Neural crest cell (in vitro differentiated cells): Measurements from ENCODE around the gene TLR9. TPM values are rescaled to one million over a fixed set of nuclear protein-coding genes. Genes with fewer than 3 reads are reported as not detected.

ENCODE experiments used
- DNase-seq: peaks from one replicate; pipeline ENCODE4 v3.0.0; 2021; ENCODE audit warnings: low read depth, mixed read lengths, low spot score
- H3K27ac Mint-ChIP-seq: one replicate; pipeline ENCODE4 v1.8.0; 2021; ENCODE audit warnings: mild to moderate bottlenecking, mixed read lengths; ENCODE audit not compliant: unreplicated experiment
- H3K27me3 Mint-ChIP-seq: 2 replicates; pipeline ENCODE4 v1.8.0; 2021; ENCODE audit warnings: low read depth, mild to moderate bottlenecking, mixed read lengths
- H3K36me3 Mint-ChIP-seq: 2 replicates; pipeline ENCODE4 v1.8.0; 2021; ENCODE audit warnings: low read depth, mild to moderate bottlenecking, mixed read lengths
- H3K4me1 Mint-ChIP-seq: 2 replicates; pipeline ENCODE4 v1.8.0; 2021; ENCODE audit warnings: mixed read lengths
- H3K4me3 Mint-ChIP-seq: one replicate; pipeline ENCODE4 v1.8.0; 2021; ENCODE audit warnings: mild to moderate bottlenecking, mixed read lengths
- H3K9me3 Mint-ChIP-seq: 2 replicates; pipeline ENCODE4 v1.8.0; 2021; ENCODE audit warnings: mixed read lengths
- total RNA-seq: library from RNA; stranded (reverse); gene quantifications from 2 replicates; pipeline ENCODE4 v1.2.1, GENCODE V29; 2021
- TF ChIP-seq, protein P1 (sequence below): fragments of 200-600 bp; sonication (generic); conservative IDR thresholded peaks from 2 replicates; pipeline ENCODE4 v1.5.0; 2021; ENCODE audit warnings: antibody characterized with exemption, mild to moderate bottlenecking

TLR9 gene
- total RNA-seq, 1 donor from 2014 or later = not detected

DNA sequence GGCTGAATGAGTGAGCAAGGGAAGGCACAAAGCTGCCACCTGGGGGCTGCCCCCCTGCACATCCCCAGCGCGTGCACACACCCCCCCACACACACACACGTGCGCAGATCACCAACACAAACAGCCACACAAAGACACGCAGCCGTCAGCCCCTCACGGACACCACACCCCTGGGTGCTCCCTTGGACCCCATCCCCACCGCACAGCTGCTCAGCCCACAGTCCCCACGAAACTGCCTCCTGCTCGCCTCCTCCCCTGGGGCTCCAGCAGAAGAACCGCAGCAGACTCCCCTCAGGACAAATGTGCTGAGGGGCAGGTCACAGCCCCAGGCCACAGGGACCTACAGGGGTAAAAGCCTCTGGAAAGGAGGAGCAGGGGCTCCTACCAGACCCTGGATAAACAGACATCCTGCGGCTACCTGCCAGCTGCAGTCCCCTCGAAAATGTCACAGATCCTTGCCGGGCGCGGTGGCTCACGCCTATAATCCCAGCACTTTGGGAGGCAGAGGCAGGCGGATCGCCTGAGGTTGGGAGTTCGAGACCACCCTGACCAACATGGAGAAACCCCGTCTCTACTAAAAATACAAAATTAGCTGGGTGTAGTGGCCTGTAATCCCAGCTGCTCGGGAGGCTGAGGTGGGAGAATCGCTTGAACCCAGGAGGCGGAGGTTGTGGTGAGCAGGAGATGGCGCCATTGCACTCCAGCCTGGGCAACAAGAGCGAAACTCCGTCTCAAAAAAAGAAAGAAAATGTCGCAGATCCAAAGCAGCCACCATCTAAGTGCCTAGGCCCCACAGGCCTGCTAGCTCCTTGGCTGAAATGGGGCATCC lies 7.0 kb upstream of the TLR9 start:
- no peaks in the 10 kb centered on the region for H3K36me3 Mint-ChIP-seq
- H3K27me3 Mint-ChIP-seq = no peaks in the 10 kb centered on the region
- TF ChIP-seq, protein P1, sequence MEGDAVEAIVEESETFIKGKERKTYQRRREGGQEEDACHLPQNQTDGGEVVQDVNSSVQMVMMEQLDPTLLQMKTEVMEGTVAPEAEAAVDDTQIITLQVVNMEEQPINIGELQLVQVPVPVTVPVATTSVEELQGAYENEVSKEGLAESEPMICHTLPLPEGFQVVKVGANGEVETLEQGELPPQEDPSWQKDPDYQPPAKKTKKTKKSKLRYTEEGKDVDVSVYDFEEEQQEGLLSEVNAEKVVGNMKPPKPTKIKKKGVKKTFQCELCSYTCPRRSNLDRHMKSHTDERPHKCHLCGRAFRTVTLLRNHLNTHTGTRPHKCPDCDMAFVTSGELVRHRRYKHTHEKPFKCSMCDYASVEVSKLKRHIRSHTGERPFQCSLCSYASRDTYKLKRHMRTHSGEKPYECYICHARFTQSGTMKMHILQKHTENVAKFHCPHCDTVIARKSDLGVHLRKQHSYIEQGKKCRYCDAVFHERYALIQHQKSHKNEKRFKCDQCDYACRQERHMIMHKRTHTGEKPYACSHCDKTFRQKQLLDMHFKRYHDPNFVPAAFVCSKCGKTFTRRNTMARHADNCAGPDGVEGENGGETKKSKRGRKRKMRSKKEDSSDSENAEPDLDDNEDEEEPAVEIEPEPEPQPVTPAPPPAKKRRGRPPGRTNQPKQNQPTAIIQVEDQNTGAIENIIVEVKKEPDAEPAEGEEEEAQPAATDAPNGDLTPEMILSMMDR = peak; percentile 47
- no peak overlapping the region for H3K27ac Mint-ChIP-seq
- H3K9me3 Mint-ChIP-seq = no peaks in the 10 kb centered on the region
- H3K4me3 Mint-ChIP-seq = no peak overlapping the region
- DNase-seq = no peak
- no peaks in the 10 kb centered on the region for H3K4me1 Mint-ChIP-seq

DNA sequence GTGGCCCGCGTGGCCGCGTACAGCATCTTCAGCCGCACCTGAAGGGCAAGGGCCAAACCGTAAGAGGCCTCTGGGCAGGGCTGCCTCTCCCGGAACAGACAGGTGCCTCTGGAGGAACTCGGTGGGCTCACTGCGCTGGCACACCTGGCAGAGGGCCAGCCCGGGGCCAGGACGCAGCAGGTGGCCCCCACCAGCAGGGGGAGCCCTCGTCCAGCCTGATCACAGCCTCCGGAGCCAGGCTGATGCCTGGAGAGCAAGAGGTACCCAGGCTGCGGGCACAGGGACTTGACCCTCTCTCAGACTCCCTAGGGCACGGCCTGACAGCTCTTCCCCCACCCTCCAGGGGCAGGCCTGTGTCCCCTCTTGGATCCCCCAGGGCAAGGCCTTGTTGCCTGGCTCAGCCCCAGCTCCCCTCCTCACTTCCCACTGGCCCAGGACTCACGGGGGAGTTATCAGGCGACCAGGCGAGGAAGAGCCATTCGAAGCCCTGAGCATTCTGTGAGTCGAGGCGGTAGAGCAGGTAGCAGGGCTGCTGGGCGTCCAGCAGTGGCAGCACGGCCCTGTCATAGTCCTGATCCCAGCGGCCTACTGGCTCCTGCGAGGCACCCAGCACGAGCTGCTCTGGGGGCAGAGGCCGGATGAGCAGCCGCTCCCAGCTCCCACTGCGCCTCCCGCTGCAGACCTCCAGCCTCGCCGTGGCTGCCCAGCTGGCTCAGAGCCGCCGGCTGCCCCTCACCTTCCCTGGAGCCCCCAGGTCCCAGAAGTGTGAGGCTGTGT lies 6.2 kb upstream of the TLR9 start:
- Mint-ChIP-seq H3K4me3 (no peak overlapping the region), H3K27ac (no peak overlapping the region), H3K4me1 (no peaks in the 10 kb centered on the region), H3K36me3 (no peaks in the 10 kb centered on the region), H3K9me3 (no peaks in the 10 kb centered on the region), H3K27me3 (no peaks in the 10 kb centered on the region)
- TF ChIP-seq, protein P1 = peak; percentile 84
- DNase-seq = peak; percentile 69

DNA sequence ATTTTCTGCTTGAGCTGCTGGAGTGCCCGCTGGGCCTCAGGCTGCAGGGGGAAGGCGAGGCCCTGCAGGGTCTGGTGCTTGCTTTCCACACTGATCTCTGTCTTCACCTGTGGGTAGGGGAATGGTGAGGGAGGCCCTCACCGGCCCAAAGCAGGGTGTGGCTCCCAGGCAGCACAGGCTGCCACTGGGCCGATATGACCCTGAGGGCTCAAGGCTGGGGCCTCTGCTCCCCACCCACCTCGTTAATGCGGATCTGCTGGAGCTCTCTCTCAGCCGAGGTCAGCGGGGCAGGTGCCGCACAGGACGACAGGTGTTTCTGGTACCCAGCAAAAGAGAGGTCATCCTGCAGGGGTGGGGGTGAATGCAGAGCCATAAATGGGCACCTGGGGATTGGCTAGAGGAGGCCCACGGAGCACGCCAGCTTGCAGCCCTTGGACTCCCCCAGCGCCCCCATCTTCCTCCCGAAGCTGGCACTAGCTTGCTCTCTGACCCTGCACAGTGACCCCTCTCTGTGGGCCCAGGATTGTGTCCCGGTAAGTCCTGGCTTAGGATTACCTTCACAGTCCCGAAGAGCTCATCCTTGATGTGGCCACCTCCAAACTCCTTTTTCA lies 5.5 kb upstream of the TLR9 start:
- TF ChIP-seq, protein P1 = no peak

DNA sequence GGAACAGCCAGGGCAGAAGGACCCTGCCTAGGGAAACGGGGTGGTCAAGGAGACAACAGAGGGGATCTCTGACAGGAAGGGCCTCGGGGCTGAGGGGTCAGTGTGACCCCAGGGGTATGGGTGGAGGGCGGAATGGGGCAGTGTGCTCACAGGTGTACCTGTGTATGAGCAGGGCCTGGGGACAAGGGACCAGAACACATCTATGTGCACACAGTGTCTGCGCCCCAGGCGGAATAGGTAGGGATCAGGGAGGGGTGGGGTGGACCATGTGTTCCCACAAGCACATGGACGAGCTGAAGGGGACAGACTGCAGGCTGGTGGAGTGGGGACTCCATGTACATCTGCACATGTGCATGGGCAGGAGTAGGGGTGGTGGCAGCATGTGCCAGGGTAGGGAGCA lies 5.0 kb upstream of the TLR9 start:
- no peak for DNase-seq
- peak overlapping the region; percentile 27 for H3K27ac Mint-ChIP-seq

More for the DNA sequence above, 5.5 kb upstream of the TLR9 start:
- Mint-ChIP-seq H3K27ac (no peak overlapping the region), H3K27me3 (no peaks in the 10 kb centered on the region), H3K4me1 (no peaks in the 10 kb centered on the region), H3K36me3 (no peaks in the 10 kb centered on the region), H3K4me3 (no peak overlapping the region), H3K9me3 (no peaks in the 10 kb centered on the region)
- DNase-seq = no peak

DNA sequence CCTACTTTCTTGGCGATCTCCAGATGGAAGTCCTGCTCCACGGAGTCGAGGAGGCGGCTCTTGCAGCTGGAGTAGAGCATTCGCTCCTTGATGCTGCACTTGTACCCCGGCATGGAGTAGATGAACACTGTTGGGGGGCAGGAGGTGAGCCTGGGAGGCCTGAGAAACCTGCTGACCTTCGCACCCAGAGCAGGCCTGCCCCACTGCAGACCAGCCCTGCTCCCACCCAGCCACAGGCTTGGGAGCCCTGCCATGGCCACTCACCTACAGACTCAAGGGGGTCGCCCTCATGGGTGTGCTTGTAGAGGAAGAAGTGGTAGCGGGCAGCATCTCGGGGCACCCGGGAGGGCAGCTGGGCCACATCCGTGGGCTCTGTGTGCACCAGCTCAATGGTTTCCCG lies 4.2 kb upstream of the TLR9 start:
- DNase-seq = no peak
- no peaks in the 10 kb centered on the region for H3K9me3 Mint-ChIP-seq
- H3K27ac Mint-ChIP-seq = no peak overlapping the region

More for the DNA sequence above, 5.0 kb upstream of the TLR9 start:
- TF ChIP-seq, protein P1 = no peak
- no peaks in the 10 kb centered on the region for H3K4me1 Mint-ChIP-seq
- no peaks in the 10 kb centered on the region for H3K9me3 Mint-ChIP-seq
- no peak overlapping the region for H3K4me3 Mint-ChIP-seq
- no peaks in the 10 kb centered on the region for H3K27me3 Mint-ChIP-seq
- H3K36me3 Mint-ChIP-seq = no peaks in the 10 kb centered on the region

More for the DNA sequence above, 4.2 kb upstream of the TLR9 start:
- Mint-ChIP-seq H3K27me3 (no peaks in the 10 kb centered on the region), H3K4me3 (no peak overlapping the region), H3K4me1 (no peaks in the 10 kb centered on the region), H3K36me3 (no peaks in the 10 kb centered on the region)
- TF ChIP-seq, protein P1 = no peak
